ENCODE measurements around the gene EXTL2.
"Not testable (repeated sequence)": the region's sequence is repeated elsewhere in the genome, so short reads cannot be mapped to it uniquely, and the experiment has no call there.

The EXTL2 gene

GRCh38 chr1:100894603-100895539 lies at the start of gene EXTL2:
EXTL2 (minus strand) TSS chr1:100894842; CDS start chr1:100888757, 6,085 bp downstream.
- DNase-seq (ENCODE audit: low read depth): peak; percentile 64

GRCh38 chr1:100943533-100943932 lies 48.9 kb upstream of the EXTL2 start:
- DNase-seq (ENCODE audit: low read depth): peak; percentile 7

GRCh38 chr1:100942304-100943046 lies 47.8 kb upstream of the EXTL2 start:
- DNase-seq (ENCODE audit: low read depth): no peak

GRCh38 chr1:100941580-100942216 lies 47.1 kb upstream of the EXTL2 start:
- DNase-seq (ENCODE audit: low read depth): no peak

- DNase-seq (ENCODE audit: low read depth): no peak
These were observed 46.5 kb upstream of the EXTL2 start for GRCh38 chr1:100941098-100941527.

GRCh38 chr1:100936194-100936967 lies 41.7 kb upstream of the EXTL2 start:
- DNase-seq (ENCODE audit: low read depth): no peak

- DNase-seq (ENCODE audit: low read depth): not testable (repeated sequence)
These were observed 38.9 kb upstream of the EXTL2 start for GRCh38 chr1:100933555-100933954.

- no peak for DNase-seq (ENCODE audit: low read depth)
These were observed 37.1 kb upstream of the EXTL2 start for GRCh38 chr1:100931716-100932115.

GRCh38 chr1:100930494-100930893 lies 35.9 kb upstream of the EXTL2 start:
- no peak for DNase-seq (ENCODE audit: low read depth)

GRCh38 chr1:100928128-100928527 lies 33.5 kb upstream of the EXTL2 start:
- no peak for DNase-seq (ENCODE audit: low read depth)

- DNase-seq (ENCODE audit: low read depth): no peak
These were observed 32.6 kb upstream of the EXTL2 start for GRCh38 chr1:100927276-100927675.

- DNase-seq (ENCODE audit: low read depth): no peak
These were observed 31.6 kb upstream of the EXTL2 start for GRCh38 chr1:100926240-100926639.

- no peak for DNase-seq (ENCODE audit: low read depth)
These were observed 30.3 kb upstream of the EXTL2 start for GRCh38 chr1:100924991-100925390.

- DNase-seq (ENCODE audit: low read depth): no peak
These were observed 29.6 kb upstream of the EXTL2 start for GRCh38 chr1:100924212-100924611.

GRCh38 chr1:100921110-100921706 lies 26.6 kb upstream of the EXTL2 start:
- peak; percentile 55 for DNase-seq (ENCODE audit: low read depth)

- DNase-seq (ENCODE audit: low read depth): peak; percentile 50
These were observed 17.4 kb upstream of the EXTL2 start for GRCh38 chr1:100912019-100912418.

- DNase-seq (ENCODE audit: low read depth): no peak
These were observed 14.4 kb upstream of the EXTL2 start for GRCh38 chr1:100909018-100909417.

GRCh38 chr1:100907887-100908286 lies 13.2 kb upstream of the EXTL2 start:
- DNase-seq (ENCODE audit: low read depth): no peak

GRCh38 chr1:100905181-100905580 lies 10.5 kb upstream of the EXTL2 start:
- no peak for DNase-seq (ENCODE audit: low read depth)

- no peak for DNase-seq (ENCODE audit: low read depth)
These were observed 9.9 kb upstream of the EXTL2 start for GRCh38 chr1:100904528-100904927.

GRCh38 chr1:100903777-100904176 lies 9.1 kb upstream of the EXTL2 start:
- no peak for DNase-seq (ENCODE audit: low read depth)
